ENCODE measurements around the gene OR4L1.
"Not testable (repeated sequence)": the region's sequence is repeated elsewhere in the genome, so short reads cannot be mapped to it uniquely, and the experiment has no call there.

Gene OR4L1

GRCh38 chr14:20059745-20060144, at the start of gene OR4L1:
Gene OR4L1, plus strand, starts transcription at chr14:20060045. Its CDS starts 0 bp downstream, at chr14:20060045.
- DNase-seq, result no peak

- DNase-seq, result no peak
Observed at GRCh38 chr14:20019257-20019865, 40.5 kb upstream of the OR4L1 start, which contains the start of gene OR4K14. Gene OR4K14, minus strand, starts transcription at chr14:20019307. Its CDS starts 4,114 bp downstream, at chr14:20015193.

- DNase-seq, result no peak
Observed at GRCh38 chr14:20031058-20031457, 28.8 kb upstream of the OR4L1 start.

GRCh38 chr14:20035449-20035848, 24.4 kb upstream of the OR4L1 start:
- DNase-seq, result no peak

GRCh38 chr14:20035938-20036337, 23.9 kb upstream of the OR4L1 start, which contains the start of gene OR4K13:
Gene OR4K13, minus strand, starts transcription at chr14:20036038. Its CDS starts 1,280 bp downstream, at chr14:20034758.
- no peak for DNase-seq

- no peak for DNase-seq
Observed at GRCh38 chr14:20044243-20044642, 15.6 kb upstream of the OR4L1 start.

- no peak for DNase-seq
Observed at GRCh38 chr14:20048202-20048601, 11.6 kb upstream of the OR4L1 start.

- DNase-seq, result no peak
Observed at GRCh38 chr14:20092050-20092449, 32.2 kb downstream of the OR4L1 start.

GRCh38 chr14:20093442-20093841, 33.6 kb downstream of the OR4L1 start:
- no peak for DNase-seq

GRCh38 chr14:20098926-20099770, 39.3 kb downstream of the OR4L1 start:
- not testable (repeated sequence) for DNase-seq

GRCh38 chr14:20110438-20110837, 50.6 kb downstream of the OR4L1 start, which contains the start of gene OR4K17:
Gene OR4K17, plus strand, starts transcription at chr14:20110739. Its CDS starts 6,761 bp downstream, at chr14:20117500.
- DNase-seq, result no peak
